IMR-90 (cell line): Measurements from ENCODE around the gene ZFHX3. TPM values are rescaled to one million over a fixed set of nuclear protein-coding genes. Genes with fewer than 3 reads are reported as not detected.

Experiments
- ATAC-seq: fragments of 200-7000 bp; cut with Tn5 transposase; 2 replicates; pipeline ENCODE4 v1.9.1; 2020; ENCODE audit warnings: low read depth, mild to moderate bottlenecking, moderate library complexity
- BruUV-seq: library from RNA; stranded (reverse); fragments of 400-500 nt; replicated peaks from 2 replicates; lab custom pipeline; 2021; lab: Mats Ljungman, UMichigan
- CTCF ChIA-PET: fragments of 300-600 bp; formaldehyde crosslinking; extraction: SDS; loops from one replicate; lab custom pipeline; 2021; ENCODE audit warnings: antibody characterized with exemption; lab: Yijun Ruan, JAX
- POLR2A ChIA-PET: fragments of 300-600 bp; sonication (Branson Sonifier 250); formaldehyde crosslinking; loops from one replicate; lab custom pipeline; 2022; ENCODE audit warnings: antibody characterized with exemption; ENCODE audit not compliant: unreplicated experiment; lab: Charles Lee
- DNase-seq: peaks from one replicate; pipeline ENCODE4 v3.0.0; 2013
- H2AFZ ChIP-seq: replicated peaks from 2 replicates; pipeline ENCODE3; 2013; ENCODE audit warnings: low read length, mild to moderate bottlenecking; ENCODE audit not compliant: poor library complexity
- H2AK5ac ChIP-seq: 2 replicates; pipeline ENCODE4 v1.6.1; 2013; ENCODE audit warnings: low read depth, low read length, inconsistent platforms
- H2AK9ac ChIP-seq: replicated peaks from 2 replicates; pipeline ENCODE3; 2013; ENCODE audit warnings: mild to moderate bottlenecking, low read depth, low read length, moderate library complexity; ENCODE audit not compliant: poor library complexity
- H2BK120ac ChIP-seq: 2 replicates; pipeline ENCODE4 v1.6.1; 2013; ENCODE audit warnings: low read depth, low read length, inconsistent platforms
- H2BK15ac ChIP-seq: 3 replicates; pipeline ENCODE4 v1.6.1; 2013; ENCODE audit warnings: low read depth, low read length, inconsistent platforms
- H2BK20ac ChIP-seq: 2 replicates; pipeline ENCODE4 v1.6.1; 2013; ENCODE audit warnings: low read depth, mild to moderate bottlenecking, inconsistent platforms, low read length, moderate library complexity
- H2BK5ac ChIP-seq: 2 replicates; pipeline ENCODE4 v1.6.1; 2013; ENCODE audit warnings: mild to moderate bottlenecking, low read depth, low read length, inconsistent platforms; ENCODE audit not compliant: poor library complexity, severe bottlenecking
- H3K14ac ChIP-seq: replicated peaks from 2 replicates; pipeline ENCODE4 v1.6.1; 2013; ENCODE audit warnings: low read depth, low read length, inconsistent platforms
- H3K18ac ChIP-seq: 2 replicates; pipeline ENCODE4 v1.6.1; 2013; ENCODE audit warnings: low read depth, low read length, control low read depth
- H3K23ac ChIP-seq: 2 replicates; pipeline ENCODE4 v1.6.1; 2013; ENCODE audit warnings: low read depth, low read length, inconsistent platforms
- H3K27ac ChIP-seq: 2 replicates; pipeline ENCODE4 v1.5.1; 2013; ENCODE audit warnings: mild to moderate bottlenecking, control low read depth, low read length; ENCODE audit not compliant: insufficient read depth
- H3K27me3 ChIP-seq: 2 replicates; pipeline ENCODE4 v1.6.1; 2013; ENCODE audit warnings: low read length; ENCODE audit not compliant: control insufficient read depth, insufficient read depth
- H3K36me3 ChIP-seq: 2 replicates; pipeline ENCODE4 v1.6.1; 2013; ENCODE audit warnings: low read length, mixed read lengths; ENCODE audit not compliant: control insufficient read depth, insufficient read depth
- H3K4ac ChIP-seq: 2 replicates; pipeline ENCODE4 v1.6.1; 2013; ENCODE audit warnings: low read depth, low read length, inconsistent platforms
- H3K4me1 ChIP-seq: 2 replicates; pipeline ENCODE4 v1.6.1; 2013; ENCODE audit warnings: low read length, mixed read lengths; ENCODE audit not compliant: control insufficient read depth, insufficient read depth
- H3K4me2 ChIP-seq: 2 replicates; pipeline ENCODE4 v1.6.1; 2013; ENCODE audit warnings: low read depth, mild to moderate bottlenecking, control low read depth, low read length, moderate library complexity
- H3K4me3 ChIP-seq: 2 replicates; pipeline ENCODE4 v1.5.1; 2013; ENCODE audit warnings: low read depth, mild to moderate bottlenecking, control low read depth, low read length, moderate library complexity; ENCODE audit not compliant: insufficient read depth
- H3K56ac ChIP-seq: 2 replicates; pipeline ENCODE4 v1.6.1; 2013; ENCODE audit warnings: low read length, inconsistent platforms; ENCODE audit not compliant: insufficient read depth; ENCODE audit errors: extremely low read depth
- H3K79me1 ChIP-seq, 2 experiments: 2 replicates each; pipeline ENCODE4 v1.6.1; 2013; ENCODE audit warnings: low read length in 2 of 2, inconsistent platforms in 1 of 2, low read depth in 1 of 2
- H3K9ac ChIP-seq: 2 replicates; pipeline ENCODE4 v1.6.1; 2013; ENCODE audit warnings: low read depth, low read length, control low read depth
- H3K9me1 ChIP-seq: 2 replicates; pipeline ENCODE4 v1.6.1; 2013; ENCODE audit warnings: low read length, inconsistent platforms; ENCODE audit not compliant: insufficient read depth
- H3K9me3 ChIP-seq: 2 replicates; pipeline ENCODE4 v1.6.1; 2013; ENCODE audit warnings: low read length; ENCODE audit not compliant: control insufficient read depth, insufficient read depth
- H4K20me1 ChIP-seq: 2 replicates; pipeline ENCODE4 v1.6.1; 2013; ENCODE audit warnings: low read length, inconsistent platforms; ENCODE audit not compliant: insufficient read depth
- H4K5ac ChIP-seq: 2 replicates; pipeline ENCODE4 v1.6.1; 2013; ENCODE audit warnings: mild to moderate bottlenecking, low read depth, low read length, control low read depth
- H4K8ac ChIP-seq, 2 experiments: 2 replicates each; pipeline ENCODE4 v1.6.1; 2013; ENCODE audit warnings: low read depth in 2 of 2, low read length in 2 of 2, control low read depth in 1 of 2, inconsistent platforms in 1 of 2
- H4K91ac ChIP-seq: 2 replicates; pipeline ENCODE4 v1.6.1; 2013; ENCODE audit warnings: low read depth, low read length, inconsistent platforms; ENCODE audit not compliant: insufficient read depth
- BHLHE40 ChIP-seq: fragments of 150-350 bp; IDR thresholded peaks from 2 replicates; pipeline ENCODE4 v1.6.1; 2016; ENCODE audit warnings: mild to moderate bottlenecking, low read depth, low read length
- CEBPB ChIP-seq: IDR thresholded peaks from 2 replicates; pipeline ENCODE4 v1.6.1; 2012; ENCODE audit warnings: low read depth, low read length, improper control_type of control experiment
- RAD21 ChIP-seq: IDR thresholded peaks from 2 replicates; pipeline ENCODE4 v1.6.1; 2012; ENCODE audit warnings: low read length, improper control_type of control experiment
- WGBS, 2 experiments: methylation state at CpG; one replicate each; pipeline versions ENCODE4 v1.1.5 to v1.1.7; 2013; ENCODE audit warnings: missing lambda C conversion rate in 2 of 2; ENCODE audit not compliant: insufficient read length in 1 of 2; ENCODE audit errors: extremely low coverage in 2 of 2; 5-methylcytosine and 5-hydroxymethylcytosine counted together
- dilution Hi-C: fragments of 300-500 bp; cut with HindIII; formaldehyde crosslinking; loops from one replicate; pipeline ENCODE4 v1.14.3; 2018; ENCODE audit warnings: low sequenced_read_pairs; ENCODE audit not compliant: unreplicated experiment
- in situ Hi-C: fragments of 300-500 bp; cut with MboI; formaldehyde crosslinking; loops from 3 replicates; pipeline ENCODE4 v1.14.3; 2019; ENCODE audit warnings: low sequenced_read_pairs, inconsistent platforms, mixed read lengths
- intact Hi-C: fragments of 100-400 bp; cut with micrococcal nuclease; formaldehyde crosslinking; loops from 2 replicates; pipeline ENCODE4 v1.10.0; 2022
- polyA plus RNA-seq, 3 experiments: library from polyadenylated mRNA; depleted of rRNA; stranded (reverse); fragments of >200 nt; gene quantifications; 2 replicates each; pipeline ENCODE4 v1.2.3, GENCODE V29; 2012; ENCODE audit warnings: low replicate concordance in 1 of 3
- total RNA-seq: library from RNA; depleted of rRNA; stranded (reverse); fragments of >200 nt; gene quantifications from 2 replicates; pipeline ENCODE4 v1.2.3, GENCODE V29; 2012
- TF ChIP-seq, protein P1 (sequence below): conservative IDR thresholded peaks from 2 replicates; pipeline ENCODE4 v1.5.1; 2012; ENCODE audit warnings: mild to moderate bottlenecking, low read depth, low read length, improper control_type of control experiment
- TF ChIP-seq, protein P2 (sequence below): fragments of 150-350 bp; IDR thresholded peaks from 2 replicates; pipeline ENCODE4 v1.6.1; 2016; ENCODE audit warnings: low read depth, mild to moderate bottlenecking, low read length, moderate library complexity, borderline replicate concordance

ZFHX3 gene
- total and polyA plus RNA-seq, 2 of the 4 experiments (the other 2 are of a cell fraction): 1.4 to 1.7 TPM

DNA sequence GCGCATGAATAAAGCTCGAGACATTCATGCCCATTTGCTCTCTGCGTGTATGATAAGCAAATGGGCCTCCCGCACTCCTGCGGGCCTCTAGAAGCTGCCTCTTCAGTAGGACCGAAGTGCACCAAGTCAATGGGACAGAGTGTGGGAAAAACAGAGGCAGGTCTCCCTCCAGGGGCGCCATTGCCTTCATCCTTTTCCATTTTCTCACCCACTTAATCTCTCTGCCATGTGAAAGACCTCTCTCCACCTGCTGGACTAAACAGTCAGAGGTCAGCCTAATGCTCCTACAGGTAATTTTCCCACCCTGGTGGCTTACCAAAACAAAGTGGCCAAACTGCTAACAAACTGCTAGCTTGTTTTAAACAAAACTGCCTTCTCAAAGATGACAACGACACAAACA lies 210.9 kb downstream of the ZFHX3 start:
- H4K8ac ChIP-seq: no peak overlapping the region
- no peak overlapping the region for H2AFZ ChIP-seq
- no peak overlapping the region for H3K23ac ChIP-seq
- H3K4me2 ChIP-seq: no peak overlapping the region
- ChIA-PET CTCF (interaction anchor here (0.6 to 1.1 kb wide), 3 partner anchors 102 to 394 kb away, joined by 3 to 9 read pairs (median 3); no protein-coding TSS in a partner anchor), POLR2A (interaction anchor here (0.7 kb wide), 1 partner anchor 71 kb away, joined by 4 read pairs; no protein-coding TSS in a partner anchor)
- in situ Hi-C loops (no loop called here), dilution Hi-C loops (no loop called here), intact Hi-C loops (loop anchor here (5.0 to 10.0 kb wide), 3 partner anchors 95 to 1118 kb away; no protein-coding TSS in a partner anchor)
- WGBS, 2 experiments: 100% methylated on average over 1 of the region's 8 CpGs; no CpG with 5 or more reads in 1 of the 2 experiments
- no peak overlapping the region for H3K27ac ChIP-seq
- H3K14ac ChIP-seq: no peak overlapping the region
- H3K27me3 ChIP-seq: no peaks in the 10 kb centered on the region
- H3K18ac ChIP-seq: no peak overlapping the region
- no TSS peak for BruUV-seq
- no peak overlapping the region for H2BK20ac ChIP-seq
- no peak overlapping the region for H4K91ac ChIP-seq
- no peak overlapping the region for H2BK5ac ChIP-seq
- H3K4me1 ChIP-seq: peaks cover 16% of the 10 kb centered on the region
- H2BK120ac ChIP-seq: no peak overlapping the region
- H3K56ac ChIP-seq: no peak overlapping the region
- TF ChIP-seq CEBPB: no peak
- TF ChIP-seq, protein P1, sequence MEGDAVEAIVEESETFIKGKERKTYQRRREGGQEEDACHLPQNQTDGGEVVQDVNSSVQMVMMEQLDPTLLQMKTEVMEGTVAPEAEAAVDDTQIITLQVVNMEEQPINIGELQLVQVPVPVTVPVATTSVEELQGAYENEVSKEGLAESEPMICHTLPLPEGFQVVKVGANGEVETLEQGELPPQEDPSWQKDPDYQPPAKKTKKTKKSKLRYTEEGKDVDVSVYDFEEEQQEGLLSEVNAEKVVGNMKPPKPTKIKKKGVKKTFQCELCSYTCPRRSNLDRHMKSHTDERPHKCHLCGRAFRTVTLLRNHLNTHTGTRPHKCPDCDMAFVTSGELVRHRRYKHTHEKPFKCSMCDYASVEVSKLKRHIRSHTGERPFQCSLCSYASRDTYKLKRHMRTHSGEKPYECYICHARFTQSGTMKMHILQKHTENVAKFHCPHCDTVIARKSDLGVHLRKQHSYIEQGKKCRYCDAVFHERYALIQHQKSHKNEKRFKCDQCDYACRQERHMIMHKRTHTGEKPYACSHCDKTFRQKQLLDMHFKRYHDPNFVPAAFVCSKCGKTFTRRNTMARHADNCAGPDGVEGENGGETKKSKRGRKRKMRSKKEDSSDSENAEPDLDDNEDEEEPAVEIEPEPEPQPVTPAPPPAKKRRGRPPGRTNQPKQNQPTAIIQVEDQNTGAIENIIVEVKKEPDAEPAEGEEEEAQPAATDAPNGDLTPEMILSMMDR: no peak
- TF ChIP-seq, protein P2, sequence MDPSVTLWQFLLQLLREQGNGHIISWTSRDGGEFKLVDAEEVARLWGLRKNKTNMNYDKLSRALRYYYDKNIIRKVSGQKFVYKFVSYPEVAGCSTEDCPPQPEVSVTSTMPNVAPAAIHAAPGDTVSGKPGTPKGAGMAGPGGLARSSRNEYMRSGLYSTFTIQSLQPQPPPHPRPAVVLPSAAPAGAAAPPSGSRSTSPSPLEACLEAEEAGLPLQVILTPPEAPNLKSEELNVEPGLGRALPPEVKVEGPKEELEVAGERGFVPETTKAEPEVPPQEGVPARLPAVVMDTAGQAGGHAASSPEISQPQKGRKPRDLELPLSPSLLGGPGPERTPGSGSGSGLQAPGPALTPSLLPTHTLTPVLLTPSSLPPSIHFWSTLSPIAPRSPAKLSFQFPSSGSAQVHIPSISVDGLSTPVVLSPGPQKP: no peak
- TF ChIP-seq RAD21: no peak
- no peak for TF ChIP-seq BHLHE40
- H4K20me1 ChIP-seq: peaks cover 40% of the 10 kb centered on the region
- H4K5ac ChIP-seq: no peak overlapping the region
- H3K9ac ChIP-seq: no peak overlapping the region
- H3K4ac ChIP-seq: no peak overlapping the region
- peaks cover 10% of the 10 kb centered on the region; the same call in 1 of the 2 replicates for H3K9me1 ChIP-seq
- H3K36me3 ChIP-seq: no peaks in the 10 kb centered on the region
- DNase-seq (no peak), ATAC-seq (no peak)
- H3K79me1 ChIP-seq: peaks cover 21 to 56% of the 10 kb centered on the region in 2 experiments; a peak in 3 of 4 replicates
- H2BK15ac ChIP-seq: no peak overlapping the region
- no peak overlapping the region for H2AK5ac ChIP-seq
- H3K4me3 ChIP-seq: no peak overlapping the region
- no peaks in the 10 kb centered on the region for H3K9me3 ChIP-seq
- no peak overlapping the region for H2AK9ac ChIP-seq
